ENCODE results near the gene DAP. TPM values are rescaled to one million over a fixed set of nuclear protein-coding genes. Genes with fewer than 3 reads are reported as not detected.
"Not testable (repeated sequence)": the region's sequence is repeated elsewhere in the genome, so short reads cannot be mapped to it uniquely, and the experiment has no call there.

Gene DAP
- total and polyA plus RNA-seq, 4 donors, result 36.6 to 122 (median 101) TPM

- H3K9me3 ChIP-seq (ENCODE audit: control insufficient read depth in 4 of 4, low read length in 3 of 4), result no peaks in the 10 kb centered on the region
- no peaks in the 10 kb centered on the region for H3K36me3 ChIP-seq (ENCODE audit: control insufficient read depth in 4 of 4, insufficient read depth in 3 of 4, low read depth in 1 of 4, low read length in 3 of 4)
- no peak for TF ChIP-seq CTCF (IDR thresholded peaks at IDR 0.05; ENCODE audit: low read depth, low read length, missing input control)
- no peak for TF ChIP-seq NR2F2 (IDR thresholded peaks at IDR 0.05)
- TF ChIP-seq TAF1 (conservative IDR thresholded peaks at IDR 0.05), result no peak
- no peak for TF ChIP-seq JUND (IDR thresholded peaks at IDR 0.05)
- TF ChIP-seq HNF4G (IDR thresholded peaks at IDR 0.05), result no peak
- TF ChIP-seq RXRA (IDR thresholded peaks at IDR 0.05), result no peak
- TF ChIP-seq EGR1 (IDR thresholded peaks at IDR 0.05; ENCODE audit: low read depth in 2 of 2), result no peak
- TF ChIP-seq FOXA2 (IDR thresholded peaks at IDR 0.05), result no peak
- TF ChIP-seq RAD21 (IDR thresholded peaks at IDR 0.05), result no peak
- no peak for TF ChIP-seq ZBTB33 (IDR thresholded peaks at IDR 0.05)
- TF ChIP-seq REST (IDR thresholded peaks at IDR 0.05), result no peak
- no peak for TF ChIP-seq FOXA1 (IDR thresholded peaks at IDR 0.05)
- TF ChIP-seq HNF4A (conservative IDR thresholded peaks at IDR 0.05), result no peak
- no peak for TF ChIP-seq YY1 (IDR thresholded peaks at IDR 0.05)
- 95% methylated on average over 7 of the region's 7 CpGs for WGBS
- no peak overlapping the region for H3K9ac ChIP-seq (ENCODE audit: low read depth in 1 of 2, low read length in 2 of 2)
- peaks cover 6 to 23% (median 15%) of the 10 kb centered on the region in 4 donors for H3K4me1 ChIP-seq (ENCODE audit: control insufficient read depth in 4 of 4, insufficient read depth in 4 of 4, low read length in 3 of 4)
- no peak for DNase-seq (ENCODE audit: low spot score)
- no peak overlapping the region for H3K27ac ChIP-seq (ENCODE audit: low read depth in 1 of 2, low read length in 2 of 2)
- H3K4me3 ChIP-seq (ENCODE audit: low read depth in 1 of 3, low read length in 3 of 3), result no peak overlapping the region
- no peaks in the 10 kb centered on the region for H3K27me3 ChIP-seq (ENCODE audit: control insufficient read depth in 4 of 4, insufficient read depth in 4 of 4, low read length in 3 of 4)
Measured at GRCh38 chr5:10666531-10667299, 94.3 kb downstream of the DAP start.

GRCh38 chr5:10665799-10666198, 95.2 kb downstream of the DAP start:
- Histone ChIP-seq H3K4me1 (ENCODE audit: control insufficient read depth in 4 of 4, insufficient read depth in 4 of 4, low read length in 3 of 4) (peaks cover 5 to 15% (median 7%) of the 10 kb centered on the region in 4 donors), H3K4me3 (ENCODE audit: low read depth in 1 of 3, low read length in 3 of 3) (no peak overlapping the region)
- WGBS, result 96% methylated on average over 9 of the region's 9 CpGs

GRCh38 chr5:10664180-10664769, 96.8 kb downstream of the DAP start:
- not testable (repeated sequence) for H3K9me3 ChIP-seq (ENCODE audit: control insufficient read depth in 4 of 4, low read length in 3 of 4)
- 82% methylated on average over 6 of the region's 6 CpGs for WGBS

More at GRCh38 chr5:10665799-10666198, 95.2 kb downstream of the DAP start:
- no peaks in the 10 kb centered on the region for H3K9me3 ChIP-seq (ENCODE audit: control insufficient read depth in 4 of 4, low read length in 3 of 4)
- no peak overlapping the region for H3K27ac ChIP-seq (ENCODE audit: low read depth in 1 of 2, low read length in 2 of 2)
- no peaks in the 10 kb centered on the region for H3K36me3 ChIP-seq (ENCODE audit: control insufficient read depth in 4 of 4, insufficient read depth in 3 of 4, low read depth in 1 of 4, low read length in 3 of 4)
- no peak overlapping the region for H3K9ac ChIP-seq (ENCODE audit: low read depth in 1 of 2, low read length in 2 of 2)
- DNase-seq (ENCODE audit: low spot score), result no peak
- no peaks in the 10 kb centered on the region for H3K27me3 ChIP-seq (ENCODE audit: control insufficient read depth in 4 of 4, insufficient read depth in 4 of 4, low read length in 3 of 4)
- TF ChIP-seq RAD21 (IDR thresholded peaks at IDR 0.05) (no peak), HNF4A (conservative IDR thresholded peaks at IDR 0.05) (no peak), JUND (IDR thresholded peaks at IDR 0.05) (no peak), MAX (IDR thresholded peaks at IDR 0.05) (no peak), ATF3 (IDR thresholded peaks at IDR 0.05) (no peak)

More at GRCh38 chr5:10664180-10664769, 96.8 kb downstream of the DAP start:
- peaks cover 5 to 13% (median 7%) of the 10 kb centered on the region in 4 donors for H3K4me1 ChIP-seq (ENCODE audit: control insufficient read depth in 4 of 4, insufficient read depth in 4 of 4, low read length in 3 of 4)
- not testable (repeated sequence) for H3K9ac ChIP-seq (ENCODE audit: low read depth in 1 of 2, low read length in 2 of 2); H3K27me3 ChIP-seq (ENCODE audit: control insufficient read depth in 4 of 4, insufficient read depth in 4 of 4, low read length in 3 of 4); H3K36me3 ChIP-seq (ENCODE audit: control insufficient read depth in 4 of 4, insufficient read depth in 3 of 4, low read depth in 1 of 4, low read length in 3 of 4); H3K4me3 ChIP-seq (ENCODE audit: low read depth in 1 of 3, low read length in 3 of 3); H3K27ac ChIP-seq (ENCODE audit: low read depth in 1 of 2, low read length in 2 of 2); DNase-seq (ENCODE audit: low spot score)
